ENCODE data around the gene NPBWR2. TPM values are rescaled to one million over a fixed set of nuclear protein-coding genes. Genes with fewer than 3 reads are reported as not detected.

Gene NPBWR2
- not detected in 2 replicates for total RNA-seq
- long read RNA-seq: 0 reads

GRCh38 chr20:64106981-64107735 lies at the start of gene NPBWR2:
TSS of gene NPBWR2 (minus strand) at chr20:64107565. CDS start at chr20:64106831, 734 bp downstream.
- H3K4me3 Mint-ChIP-seq (ENCODE audit: low read depth): no peak within 1 kb of the TSS
- no peak for TF ChIP-seq CTCF (IDR thresholded peaks at IDR 0.05; ENCODE audit: unreplicated experiment)
- H3K9me3 Mint-ChIP-seq (ENCODE audit: low read depth): no peaks in the 10 kb centered on the region
- H3K4me1 Mint-ChIP-seq (ENCODE audit: low read depth): peaks cover 10% of the 10 kb centered on the region
- H3K27ac Mint-ChIP-seq: no peak within 1 kb of the TSS
- peaks cover 31% of the 10 kb centered on the region for H3K27me3 Mint-ChIP-seq
- no peaks in the 10 kb centered on the region for H3K36me3 Mint-ChIP-seq (ENCODE audit: insufficient read depth)
- no peak for DNase-seq (ENCODE audit: low spot score, unreplicated experiment)

- no peak for TF ChIP-seq CTCF (IDR thresholded peaks at IDR 0.05; ENCODE audit: unreplicated experiment)
- Mint-ChIP-seq H3K4me3 (ENCODE audit: low read depth) (no peak overlapping the region), H3K4me1 (ENCODE audit: low read depth) (no peaks in the 10 kb centered on the region), H3K9me3 (ENCODE audit: low read depth) (no peaks in the 10 kb centered on the region), H3K36me3 (ENCODE audit: insufficient read depth) (no peaks in the 10 kb centered on the region), H3K27ac (no peak overlapping the region), H3K27me3 (peaks cover 27% of the 10 kb centered on the region)
- DNase-seq (ENCODE audit: low spot score, unreplicated experiment): no peak
These were observed 48.9 kb upstream of the NPBWR2 start for GRCh38 chr20:64156136-64156885.

GRCh38 chr20:64155258-64156135 lies 48.1 kb upstream of the NPBWR2 start:
- H3K27ac Mint-ChIP-seq: no peak overlapping the region
- peaks cover 19% of the 10 kb centered on the region for H3K27me3 Mint-ChIP-seq
- H3K9me3 Mint-ChIP-seq (ENCODE audit: low read depth): no peaks in the 10 kb centered on the region
- TF ChIP-seq CTCF (IDR thresholded peaks at IDR 0.05; ENCODE audit: unreplicated experiment): no peak
- no peak overlapping the region for H3K4me3 Mint-ChIP-seq (ENCODE audit: low read depth)
- H3K36me3 Mint-ChIP-seq (ENCODE audit: insufficient read depth): no peaks in the 10 kb centered on the region
- no peak for DNase-seq (ENCODE audit: low spot score, unreplicated experiment)
- no peaks in the 10 kb centered on the region for H3K4me1 Mint-ChIP-seq (ENCODE audit: low read depth)

GRCh38 chr20:64154590-64155257 lies 47.4 kb upstream of the NPBWR2 start:
- TF ChIP-seq CTCF (IDR thresholded peaks at IDR 0.05; ENCODE audit: unreplicated experiment): no peak
- no peak for DNase-seq (ENCODE audit: low spot score, unreplicated experiment)
- Mint-ChIP-seq H3K36me3 (ENCODE audit: insufficient read depth) (no peaks in the 10 kb centered on the region), H3K4me1 (ENCODE audit: low read depth) (no peaks in the 10 kb centered on the region), H3K27ac (no peak overlapping the region), H3K9me3 (ENCODE audit: low read depth) (no peaks in the 10 kb centered on the region), H3K4me3 (ENCODE audit: low read depth) (no peak overlapping the region), H3K27me3 (peaks cover 12% of the 10 kb centered on the region)

Measured in progenitor cell of endocrine pancreas (in vitro differentiated cells).